ENCODE results near the gene PANK3. TPM values are rescaled to one million over a fixed set of nuclear protein-coding genes. Genes with fewer than 3 reads are reported as not detected.

PANK3 gene
- total and polyA plus RNA-seq, 2 experiments from 2014 or later = 14.5 to 57.7 TPM

DNA sequence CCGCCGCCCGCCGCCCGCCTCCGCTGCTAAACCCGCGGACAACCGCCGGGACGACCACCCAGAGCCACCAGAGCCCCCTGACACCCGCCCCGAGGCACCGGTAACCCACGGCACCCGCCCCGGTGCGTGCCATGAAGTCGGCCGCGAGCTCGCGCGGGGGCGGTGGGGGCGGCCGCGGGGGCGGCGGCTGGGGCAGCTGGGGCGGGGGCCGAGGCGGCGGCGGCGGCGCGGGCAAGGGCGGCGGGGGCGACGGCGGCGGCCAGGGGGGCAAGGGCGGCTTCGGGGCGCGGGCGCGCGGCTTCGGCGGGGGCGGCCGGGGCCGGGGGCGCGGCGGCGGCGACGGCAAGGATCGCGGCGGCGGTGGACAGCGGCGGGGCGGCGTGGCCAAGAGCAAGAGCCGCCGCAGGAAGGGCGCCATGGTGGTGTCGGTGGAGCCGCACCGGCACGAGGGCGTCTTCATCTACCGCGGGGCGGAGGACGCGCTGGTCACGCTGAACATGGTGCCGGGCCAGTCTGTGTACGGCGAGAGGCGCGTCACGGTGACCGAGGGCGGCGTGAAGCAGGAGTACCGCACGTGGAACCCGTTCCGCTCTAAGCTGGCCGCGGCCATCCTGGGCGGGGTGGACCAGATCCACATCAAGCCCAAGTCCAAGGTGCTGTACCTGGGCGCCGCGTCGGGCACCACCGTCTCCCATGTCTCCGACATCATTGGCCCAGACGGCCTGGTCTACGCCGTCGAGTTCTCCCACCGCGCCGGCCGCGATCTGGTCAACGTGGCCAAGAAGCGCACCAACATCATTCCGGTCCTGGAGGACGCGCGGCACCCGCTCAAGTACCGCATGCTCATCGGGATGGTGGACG, 49.6 kb downstream of the PANK3 start:
- DNase-seq (ENCODE audit: low read depth in 1 of 2, low spot score in 1 of 2) = peak; percentile 15 to 41
- H3K27ac ChIP-seq = no peak overlapping the region
- H3K36me3 ChIP-seq = no peaks in the 10 kb centered on the region
- TF ChIP-seq, protein P1, sequence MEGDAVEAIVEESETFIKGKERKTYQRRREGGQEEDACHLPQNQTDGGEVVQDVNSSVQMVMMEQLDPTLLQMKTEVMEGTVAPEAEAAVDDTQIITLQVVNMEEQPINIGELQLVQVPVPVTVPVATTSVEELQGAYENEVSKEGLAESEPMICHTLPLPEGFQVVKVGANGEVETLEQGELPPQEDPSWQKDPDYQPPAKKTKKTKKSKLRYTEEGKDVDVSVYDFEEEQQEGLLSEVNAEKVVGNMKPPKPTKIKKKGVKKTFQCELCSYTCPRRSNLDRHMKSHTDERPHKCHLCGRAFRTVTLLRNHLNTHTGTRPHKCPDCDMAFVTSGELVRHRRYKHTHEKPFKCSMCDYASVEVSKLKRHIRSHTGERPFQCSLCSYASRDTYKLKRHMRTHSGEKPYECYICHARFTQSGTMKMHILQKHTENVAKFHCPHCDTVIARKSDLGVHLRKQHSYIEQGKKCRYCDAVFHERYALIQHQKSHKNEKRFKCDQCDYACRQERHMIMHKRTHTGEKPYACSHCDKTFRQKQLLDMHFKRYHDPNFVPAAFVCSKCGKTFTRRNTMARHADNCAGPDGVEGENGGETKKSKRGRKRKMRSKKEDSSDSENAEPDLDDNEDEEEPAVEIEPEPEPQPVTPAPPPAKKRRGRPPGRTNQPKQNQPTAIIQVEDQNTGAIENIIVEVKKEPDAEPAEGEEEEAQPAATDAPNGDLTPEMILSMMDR (IDR thresholded peaks at IDR 0.05; ENCODE audit: low read depth, low read length) = no peak
- peak overlapping the region; percentile 30 for H3K4me3 ChIP-seq
- H3K27me3 ChIP-seq = peaks cover 58% of the 10 kb centered on the region
- no peaks in the 10 kb centered on the region for H3K9me3 ChIP-seq (ENCODE audit: low read depth)
- no peaks in the 10 kb centered on the region for H3K4me1 ChIP-seq (ENCODE audit: low read depth)

- H3K36me3 ChIP-seq = no peaks in the 10 kb centered on the region
- no peaks in the 10 kb centered on the region for H3K4me1 ChIP-seq (ENCODE audit: low read depth)
- H3K27ac ChIP-seq = no peak within 1 kb of the TSS
- TF ChIP-seq, protein P1 (IDR thresholded peaks at IDR 0.05; ENCODE audit: low read depth, low read length) = no peak
- no peaks in the 10 kb centered on the region for H3K9me3 ChIP-seq (ENCODE audit: low read depth)
- peak; percentile 53 to 85 for DNase-seq (ENCODE audit: low read depth in 1 of 2, low spot score in 1 of 2)
- peaks cover 58% of the 10 kb centered on the region for H3K27me3 ChIP-seq
- H3K4me3 ChIP-seq = peak within 1 kb of the TSS; percentile 30
These were observed 50.4 kb downstream of the PANK3 start, which contains the start of gene FBLL1 for GRCh38 chr5:168528521-168529373. Gene FBLL1, plus strand, starts transcription at chr5:168529305. Its CDS starts 200 bp downstream, at chr5:168529505.

GRCh38 chr5:168527756-168528295, 51.3 kb downstream of the PANK3 start:
- no peaks in the 10 kb centered on the region for H3K36me3 ChIP-seq
- TF ChIP-seq, protein P1 (IDR thresholded peaks at IDR 0.05; ENCODE audit: low read depth, low read length) = no peak
- H3K4me3 ChIP-seq = no peak overlapping the region
- no peak for DNase-seq (ENCODE audit: low read depth in 1 of 2, low spot score in 1 of 2)
- H3K27me3 ChIP-seq = peaks cover 57% of the 10 kb centered on the region
- H3K4me1 ChIP-seq (ENCODE audit: low read depth) = no peaks in the 10 kb centered on the region
- H3K9me3 ChIP-seq (ENCODE audit: low read depth) = no peaks in the 10 kb centered on the region
- H3K27ac ChIP-seq = no peak overlapping the region

- no peak for DNase-seq (ENCODE audit: low read depth in 1 of 2, low spot score in 1 of 2)
- Histone ChIP-seq H3K27me3 (peaks cover 37% of the 10 kb centered on the region), H3K9me3 (ENCODE audit: low read depth) (no peaks in the 10 kb centered on the region), H3K36me3 (no peaks in the 10 kb centered on the region), H3K4me3 (no peak overlapping the region), H3K27ac (no peak overlapping the region), H3K4me1 (ENCODE audit: low read depth) (no peaks in the 10 kb centered on the region)
- TF ChIP-seq, protein P1 (IDR thresholded peaks at IDR 0.05; ENCODE audit: low read depth, low read length) = no peak
These were observed 53.3 kb downstream of the PANK3 start for GRCh38 chr5:168525856-168526255.

GRCh38 chr5:168513861-168514428, 65.2 kb downstream of the PANK3 start:
- TF ChIP-seq, protein P1 (IDR thresholded peaks at IDR 0.05; ENCODE audit: low read depth, low read length) = no peak
- peaks cover 64% of the 10 kb centered on the region for H3K36me3 ChIP-seq
- no peak for DNase-seq (ENCODE audit: low read depth in 1 of 2, low spot score in 1 of 2)
- H3K4me3 ChIP-seq = no peak overlapping the region
- H3K27ac ChIP-seq = no peak overlapping the region
- no peaks in the 10 kb centered on the region for H3K9me3 ChIP-seq (ENCODE audit: low read depth)
- H3K27me3 ChIP-seq = no peaks in the 10 kb centered on the region
- no peaks in the 10 kb centered on the region for H3K4me1 ChIP-seq (ENCODE audit: low read depth)

Data from cardiac muscle cell (in vitro differentiated cells and primary cell).